HG03460 (cell line): ENCODE data around the gene MCM9.
"Not testable (repeated sequence)": the region's sequence is repeated elsewhere in the genome, so short reads cannot be mapped to it uniquely, and the experiment has no call there.

Experiments used
- ATAC-seq: cut with Tn5 transposase; IDR thresholded peaks from one replicate; pipeline ENCODE4 v1.9.1; 2021; ENCODE audit not compliant: unreplicated experiment

MCM9 gene

GRCh38 chr6:118772886-118773285 is 162.1 kb downstream of the MCM9 start:
- no peak for ATAC-seq

GRCh38 chr6:118771253-118771652 is 163.7 kb downstream of the MCM9 start:
- ATAC-seq: no peak

GRCh38 chr6:118770835-118771234 is 164.1 kb downstream of the MCM9 start:
- no peak for ATAC-seq

GRCh38 chr6:118770112-118770788 is 164.7 kb downstream of the MCM9 start:
- no peak for ATAC-seq

GRCh38 chr6:118768904-118769325 is 166.0 kb downstream of the MCM9 start:
- ATAC-seq: no peak

GRCh38 chr6:118768441-118768840 is 166.5 kb downstream of the MCM9 start:
- no peak for ATAC-seq

GRCh38 chr6:118765316-118765715 is 169.6 kb downstream of the MCM9 start:
- ATAC-seq: not testable (repeated sequence)

- ATAC-seq: no peak
Observed at GRCh38 chr6:118764766-118765165, 170.2 kb downstream of the MCM9 start.
